Right ventricle myocardium inferior (tissue), 1 donor: ENCODE results near the gene SLC30A2. TPM values are rescaled to one million over a fixed set of nuclear protein-coding genes. Genes with fewer than 3 reads are reported as not detected.

Experiments used
- ATAC-seq: fragments of 200-7000 bp; cut with Tn5 transposase; one replicate; pipeline ENCODE4 v1.9.1; 2020; ENCODE audit warnings: mild to moderate bottlenecking, moderate library complexity
- DNase-seq: peaks from one replicate; pipeline ENCODE4 v3.0.0; 2021; ENCODE audit errors: missing footprints
- intact Hi-C: fragments of 100-400 bp; cut with DNase I; formaldehyde crosslinking; loops from one replicate; pipeline ENCODE4 v1.11.0; 2022
- total RNA-seq: library from RNA; stranded (reverse); fragmentation: NEBNext Ultra II Directional; extraction: Animal tissue kit (Norgen Biotek cat#: 25700); gene quantifications from one replicate; pipeline ENCODE4 v1.2.1, GENCODE V29; 2021
- donor health status: DM: no; HTN: yes; CAD: no; lungs with severe emphysema.

SLC30A2 gene
- total RNA-seq, 1 donor from 2014 or later, result 4.0 TPM

DNA sequence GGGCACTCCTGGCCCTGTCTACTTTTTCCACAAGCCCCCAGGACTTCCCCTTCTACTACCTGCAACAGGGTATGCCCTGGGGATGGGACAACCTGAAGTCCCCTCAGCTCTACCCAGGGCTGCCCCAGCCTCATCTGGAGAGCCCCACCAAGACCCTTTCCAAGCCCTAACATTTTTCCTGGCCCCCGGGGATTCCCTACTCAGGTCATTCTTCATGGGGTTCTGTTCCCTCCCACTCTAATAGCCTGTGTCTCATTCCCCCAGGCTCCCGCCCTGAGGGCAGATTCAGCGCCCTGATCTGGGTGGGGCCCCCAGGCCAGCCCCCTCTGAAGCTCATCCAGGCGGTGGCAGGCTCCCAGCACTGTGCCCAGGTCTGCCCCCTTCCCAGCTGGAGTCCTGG, 14.7 kb downstream of the SLC30A2 start:
- intact Hi-C loops, result no loop called here
- no peak for DNase-seq
- ATAC-seq, result no peak

DNA sequence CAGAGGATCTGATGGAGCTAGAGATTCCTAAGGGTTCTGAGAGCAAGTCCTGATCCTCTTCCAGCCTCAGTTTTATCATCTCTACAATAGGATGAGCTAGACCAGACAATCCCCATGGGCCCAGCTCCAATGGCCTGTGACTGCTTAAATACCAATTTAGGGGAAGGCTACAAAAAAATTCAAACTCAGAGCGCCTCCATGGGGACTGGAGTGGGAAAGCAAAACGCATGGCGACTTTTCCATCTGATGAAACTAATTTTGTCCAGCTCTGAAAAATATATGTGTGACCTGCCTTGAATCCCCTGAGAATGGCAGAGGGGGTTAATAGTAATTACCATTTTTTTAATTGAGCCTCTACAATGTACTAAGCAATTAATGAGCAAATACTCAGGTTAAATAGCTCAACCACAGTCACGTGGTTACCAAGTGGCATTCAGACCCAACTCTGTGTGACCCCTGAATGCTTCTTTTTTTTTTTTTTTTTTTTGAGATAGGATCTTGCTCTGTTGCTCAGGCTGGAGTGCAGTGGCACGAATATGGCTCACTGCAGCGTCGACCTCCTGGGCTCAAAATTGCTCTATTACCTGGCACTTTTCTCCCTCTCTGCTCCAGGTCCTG, 15.9 kb downstream of the SLC30A2 start:
- intact Hi-C loops, result no loop called here
- ATAC-seq (no peak), DNase-seq (no peak)

DNA sequence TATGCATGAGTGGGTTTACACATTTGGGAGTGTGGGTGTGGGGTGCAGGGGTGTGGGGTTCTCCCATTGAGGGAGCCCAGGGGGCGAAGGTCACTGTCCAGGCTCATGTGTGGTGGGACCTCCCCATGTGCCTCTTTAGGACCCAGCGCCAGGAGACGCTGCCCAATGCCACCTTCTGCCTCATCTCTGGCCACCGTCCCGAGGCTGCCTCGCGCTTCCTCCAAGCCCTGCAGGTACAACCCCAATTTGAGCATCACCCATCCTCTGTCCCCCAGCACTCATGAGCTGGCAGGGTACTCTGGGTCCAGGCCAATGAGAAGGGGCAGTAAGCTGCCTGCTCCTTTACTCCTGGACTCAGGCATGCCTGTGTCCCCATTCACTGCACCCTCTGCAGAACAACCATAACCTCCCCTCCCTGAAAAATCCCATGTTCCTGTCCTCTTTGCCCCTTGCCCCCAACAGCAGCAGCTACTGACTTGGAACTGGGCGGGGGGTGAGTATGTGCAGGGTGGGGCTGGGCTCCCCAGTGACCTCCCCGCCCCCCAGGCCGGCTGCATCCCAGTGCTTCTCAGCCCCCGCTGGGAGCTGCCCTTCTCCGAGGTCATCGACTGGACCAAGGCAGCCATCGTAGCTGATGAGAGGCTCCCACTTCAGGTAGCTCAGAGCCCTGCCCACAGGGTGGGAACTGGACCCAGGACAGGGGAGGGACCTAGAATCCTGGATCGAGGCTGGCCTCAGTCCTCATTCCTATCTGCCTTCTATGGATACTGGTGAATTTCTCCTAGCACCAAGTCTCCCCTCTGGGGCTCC, 16.7 kb downstream of the SLC30A2 start:
- ATAC-seq (no peak), DNase-seq (no peak)
- intact Hi-C loops, result no loop called here

DNA sequence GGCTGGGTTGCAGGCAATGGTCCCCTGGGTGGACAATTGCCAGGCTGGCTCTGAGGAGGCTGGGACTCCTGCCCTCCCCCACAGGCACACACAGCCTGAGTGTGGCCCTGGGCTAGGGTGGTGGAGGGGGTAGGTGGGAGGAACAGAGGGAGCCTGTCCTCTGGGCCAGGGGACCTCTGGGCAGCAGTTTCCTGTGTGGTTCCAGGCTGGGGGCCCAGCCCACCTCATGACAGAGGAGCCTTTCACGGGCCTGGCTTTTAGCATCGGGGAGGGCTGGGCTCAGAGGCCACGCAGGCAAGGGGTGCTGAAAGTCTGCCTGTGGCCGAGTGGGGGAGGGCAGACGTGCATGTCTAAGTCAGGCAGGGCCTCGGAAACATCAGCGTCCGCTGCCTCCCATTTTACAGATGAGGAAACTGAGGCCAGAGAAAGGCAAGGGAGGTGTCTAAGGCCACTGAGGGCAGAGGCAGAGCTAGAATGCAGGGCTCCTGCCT, 17.4 kb downstream of the SLC30A2 start:
- ATAC-seq (no peak), DNase-seq (no peak)
- intact Hi-C loops, result no loop called here

DNA sequence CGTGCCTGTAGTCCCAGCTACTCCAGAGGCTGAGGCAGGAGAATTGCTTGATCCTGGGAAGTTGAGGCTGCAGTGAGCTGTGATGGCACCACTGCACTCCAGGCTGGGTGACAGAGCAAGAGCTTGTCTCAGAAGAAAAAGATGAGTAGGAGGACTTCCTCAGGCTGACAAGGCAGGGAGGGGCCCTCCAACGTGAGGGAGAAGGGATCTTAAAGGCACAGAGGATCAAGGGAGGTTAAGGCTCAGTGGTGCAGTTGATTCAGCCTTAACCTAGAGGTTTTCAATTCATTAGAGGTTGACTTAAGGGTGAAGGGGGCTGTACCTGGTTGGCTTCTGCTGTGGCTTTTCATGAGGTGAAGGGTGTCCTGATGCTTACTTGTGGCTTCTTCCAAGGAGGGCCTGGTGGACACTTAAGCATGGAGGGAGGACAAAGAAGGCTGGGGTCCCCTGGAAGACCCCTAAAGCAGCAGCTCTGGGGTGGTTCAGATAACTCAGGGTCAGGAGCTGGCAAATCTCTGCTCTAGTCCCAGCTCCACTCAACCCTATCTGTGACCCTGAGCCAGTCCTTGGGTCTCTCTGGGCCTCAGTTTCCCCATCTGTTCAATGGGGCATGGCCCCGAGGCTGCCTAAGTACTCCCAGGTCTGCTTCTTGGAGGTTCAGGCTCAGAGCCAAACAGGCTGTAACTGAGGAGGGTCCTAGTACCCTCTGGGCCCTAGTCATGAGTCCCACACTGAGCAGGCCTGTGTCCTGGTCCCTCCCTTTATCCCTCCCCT, 18.0 kb downstream of the SLC30A2 start:
- no peak for ATAC-seq

DNA sequence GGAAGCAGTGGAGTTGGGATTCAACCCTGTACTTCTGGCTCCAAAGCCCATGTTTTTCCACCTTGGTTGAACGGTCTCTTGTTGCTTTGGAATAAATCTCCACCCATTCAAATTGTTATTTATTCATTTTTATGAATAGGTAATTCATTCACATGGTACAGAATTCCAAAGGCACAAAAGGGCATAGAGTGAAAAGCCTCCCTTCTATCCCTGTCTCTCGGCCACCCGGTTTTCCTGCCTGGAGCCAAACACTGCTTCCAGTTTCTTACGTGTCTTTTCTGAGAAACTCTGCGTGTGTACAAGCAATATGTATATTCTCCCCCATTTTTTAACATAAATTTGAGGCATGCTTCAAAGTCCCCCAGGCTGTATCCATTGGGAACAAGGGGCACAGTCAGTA, 20.4 kb downstream of the SLC30A2 start:
- intact Hi-C loops, result no loop called here
- ATAC-seq (no peak), DNase-seq (no peak)

More for the DNA sequence above, 18.0 kb downstream of the SLC30A2 start:
- no peak for DNase-seq
- intact Hi-C loops, result no loop called here

DNA sequence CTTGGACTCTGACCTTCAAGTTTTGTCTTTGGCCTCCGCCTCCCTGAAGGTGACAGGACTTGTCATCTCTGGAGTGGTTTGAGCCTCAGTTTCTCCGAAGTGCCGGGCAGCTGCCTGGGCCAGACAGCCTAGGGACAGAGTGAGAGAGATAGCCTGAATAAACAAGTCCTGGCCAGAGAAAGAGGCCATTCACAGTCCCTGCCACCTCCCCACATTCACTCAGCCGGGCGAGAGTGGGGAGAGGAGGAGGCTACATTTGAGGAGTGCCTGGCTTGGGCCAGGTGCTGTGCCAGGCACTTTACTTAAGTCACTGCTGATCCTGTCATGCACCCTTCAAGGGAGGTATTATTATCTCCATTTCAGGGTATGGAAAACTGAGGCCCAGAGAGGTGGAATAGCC, 20.9 kb downstream of the SLC30A2 start:
- ATAC-seq, result no peak
- no peak for DNase-seq
- intact Hi-C loops, result no loop called here

DNA sequence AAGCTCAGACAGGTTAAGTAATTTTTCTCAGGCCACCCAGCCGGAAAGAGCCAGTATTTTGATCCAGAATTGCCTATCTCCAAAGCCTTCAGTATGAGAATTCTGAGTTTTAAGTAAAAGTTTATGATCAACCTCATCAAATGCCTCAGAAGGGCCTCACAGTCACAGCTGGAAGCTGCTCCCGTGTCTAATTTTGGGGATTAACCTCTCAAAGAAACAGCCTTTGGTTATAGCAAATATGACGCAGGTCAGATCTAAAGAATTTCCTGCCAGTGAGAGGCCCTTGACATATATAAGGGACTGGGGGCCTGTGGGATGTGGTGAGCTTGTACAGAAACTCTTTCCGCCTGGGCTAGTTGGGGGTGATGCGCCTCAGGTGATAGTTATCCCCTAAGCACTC, 22.1 kb downstream of the SLC30A2 start:
- intact Hi-C loops, result no loop called here
- ATAC-seq, result no peak
- no peak for DNase-seq

DNA sequence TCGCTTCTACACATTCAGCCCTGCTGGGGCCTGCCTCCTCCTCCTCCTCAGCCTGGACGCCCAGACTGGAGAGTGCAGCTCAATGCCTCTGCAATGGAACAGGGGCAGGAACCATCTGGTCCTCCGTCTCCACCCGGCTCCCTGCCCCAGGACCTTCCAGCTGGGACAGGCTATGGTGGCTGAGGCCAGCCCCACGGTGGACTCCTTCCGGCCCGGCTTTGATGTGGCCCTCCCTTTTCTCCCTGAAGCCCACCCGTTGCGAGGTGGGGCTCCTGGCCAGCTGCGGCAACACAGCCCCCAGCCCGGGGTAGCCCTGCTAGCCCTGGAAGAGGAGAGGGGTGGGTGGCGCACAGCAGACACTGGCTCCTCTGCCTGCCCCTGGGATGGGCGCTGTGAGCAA, 22.9 kb downstream of the SLC30A2 start:
- no peak for DNase-seq
- no peak for ATAC-seq
- intact Hi-C loops, result no loop called here

DNA sequence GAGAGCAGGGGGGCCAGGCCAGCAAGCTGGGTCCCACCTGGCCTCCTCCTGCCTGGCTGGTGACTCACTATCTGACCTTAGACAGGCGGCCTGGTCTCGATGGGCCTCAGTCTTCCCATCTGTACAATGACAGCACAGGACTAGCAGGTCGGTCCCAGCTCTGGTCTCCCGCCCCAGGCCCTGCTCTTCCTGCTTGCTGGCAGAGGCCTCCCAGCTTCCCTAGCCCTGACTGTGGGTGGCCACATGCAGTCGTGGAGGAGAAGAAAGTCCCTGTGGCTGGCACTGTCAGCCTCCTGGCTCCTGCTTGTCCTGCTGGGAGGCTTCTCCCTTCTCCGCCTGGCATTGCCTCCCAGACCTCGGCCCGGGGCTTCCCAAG, 23.5 kb downstream of the SLC30A2 start:
- ATAC-seq, result no peak
- intact Hi-C loops, result no loop called here
- no peak for DNase-seq

DNA sequence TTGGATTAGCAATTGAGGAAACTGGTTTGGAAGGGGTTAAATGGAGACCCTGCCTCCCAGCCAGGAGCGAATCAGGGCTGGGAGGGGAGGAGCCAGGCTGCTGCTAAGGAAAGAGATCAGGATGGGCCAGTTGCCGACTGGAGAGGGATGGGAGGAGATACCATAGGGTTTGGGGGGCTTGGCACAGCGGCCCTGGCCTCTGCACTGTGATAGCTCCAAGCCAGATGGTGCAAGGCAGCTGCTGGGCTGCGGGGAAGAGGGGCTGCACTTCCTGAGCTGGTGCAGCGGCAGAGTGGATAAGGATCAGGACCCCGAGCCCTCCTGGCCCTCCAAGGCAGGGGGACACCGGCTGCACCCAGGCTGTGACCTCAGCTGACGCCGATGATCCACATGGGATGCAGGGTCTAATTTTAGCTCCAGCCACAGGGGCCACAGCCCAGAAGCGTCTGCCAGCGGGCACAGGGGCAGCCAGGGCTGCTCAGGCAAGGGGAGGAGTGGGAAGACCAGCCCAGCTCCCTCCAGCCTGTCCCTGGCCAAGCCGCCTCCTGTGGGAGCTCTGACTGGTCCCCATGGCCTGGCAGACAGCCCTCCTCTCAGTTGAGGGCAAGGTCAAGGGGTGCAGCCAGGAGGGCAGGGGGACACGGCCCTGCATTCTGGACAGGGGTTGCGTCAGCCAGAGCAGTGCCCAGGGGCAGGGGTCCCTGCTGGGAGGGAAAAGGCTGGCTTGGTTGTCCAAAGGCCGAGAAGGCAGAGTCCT, 24.1 kb downstream of the SLC30A2 start, which contains the start of gene EXTL1:
EXTL1 (plus strand) TSS at position 129 of the 757 bp plus-strand sequence. CDS start 872 bp downstream, outside the sequence.
- ATAC-seq (peak; percentile 88), DNase-seq (peak; percentile 84)
- intact Hi-C loops, result no loop called here

DNA sequence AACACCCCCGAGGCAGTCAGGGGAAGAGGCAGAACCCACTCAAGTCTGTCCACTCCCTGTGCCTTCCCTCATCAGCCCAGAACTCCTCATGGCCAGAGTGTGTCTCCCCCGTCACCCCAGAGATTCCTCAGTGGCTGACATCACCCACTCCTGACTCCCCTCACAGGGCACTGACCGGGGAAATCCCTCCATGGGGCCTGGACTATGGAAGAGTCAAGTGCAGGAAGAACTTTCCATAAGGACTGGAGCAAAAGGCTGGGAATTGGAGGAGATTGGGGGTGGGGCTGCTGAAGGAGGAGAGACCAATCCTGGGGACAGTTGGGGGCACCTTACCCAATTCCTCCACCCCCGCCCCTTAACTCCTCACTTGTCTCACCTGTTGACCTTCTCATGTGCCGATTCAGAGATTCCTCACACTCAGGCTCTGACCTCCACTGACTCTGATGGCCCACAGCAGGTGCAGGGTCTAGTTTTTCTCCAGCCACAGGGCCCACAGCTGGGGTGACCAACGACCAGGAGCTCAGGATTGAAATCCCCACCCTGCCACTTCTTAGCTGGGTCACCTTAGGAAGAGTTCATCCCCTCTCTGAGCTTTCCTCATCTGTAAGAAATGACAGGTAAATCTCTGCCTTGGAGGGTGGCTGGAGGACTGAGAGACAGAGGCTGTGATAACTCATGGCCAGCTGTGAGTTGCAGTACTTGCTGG, 24.8 kb downstream of the SLC30A2 start:
- DNase-seq (no peak), ATAC-seq (no peak)
- intact Hi-C loops, result no loop called here

DNA sequence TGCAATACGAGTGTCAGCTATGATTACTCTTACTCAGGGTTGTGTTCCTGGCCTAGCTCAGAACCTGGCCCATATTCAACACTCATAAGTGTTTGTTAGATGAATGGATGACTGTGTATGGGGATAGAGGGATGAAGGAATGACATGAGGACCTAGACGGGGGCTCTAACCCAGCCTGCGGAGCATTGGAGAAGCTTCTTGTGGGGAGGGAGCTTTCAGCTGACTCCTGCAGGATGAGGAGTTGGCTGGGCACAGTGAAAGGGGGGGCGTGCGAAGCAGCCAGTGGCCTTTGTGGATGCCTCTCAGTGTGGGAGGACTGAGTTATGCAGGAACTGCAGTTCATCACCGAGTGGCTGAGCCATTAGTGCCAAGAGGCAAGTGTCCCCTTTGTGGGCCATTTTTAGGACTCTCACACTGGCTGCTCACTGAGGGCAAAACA, 25.6 kb downstream of the SLC30A2 start:
- ATAC-seq, result peak; percentile 40
- intact Hi-C loops, result no loop called here
- no peak for DNase-seq

DNA sequence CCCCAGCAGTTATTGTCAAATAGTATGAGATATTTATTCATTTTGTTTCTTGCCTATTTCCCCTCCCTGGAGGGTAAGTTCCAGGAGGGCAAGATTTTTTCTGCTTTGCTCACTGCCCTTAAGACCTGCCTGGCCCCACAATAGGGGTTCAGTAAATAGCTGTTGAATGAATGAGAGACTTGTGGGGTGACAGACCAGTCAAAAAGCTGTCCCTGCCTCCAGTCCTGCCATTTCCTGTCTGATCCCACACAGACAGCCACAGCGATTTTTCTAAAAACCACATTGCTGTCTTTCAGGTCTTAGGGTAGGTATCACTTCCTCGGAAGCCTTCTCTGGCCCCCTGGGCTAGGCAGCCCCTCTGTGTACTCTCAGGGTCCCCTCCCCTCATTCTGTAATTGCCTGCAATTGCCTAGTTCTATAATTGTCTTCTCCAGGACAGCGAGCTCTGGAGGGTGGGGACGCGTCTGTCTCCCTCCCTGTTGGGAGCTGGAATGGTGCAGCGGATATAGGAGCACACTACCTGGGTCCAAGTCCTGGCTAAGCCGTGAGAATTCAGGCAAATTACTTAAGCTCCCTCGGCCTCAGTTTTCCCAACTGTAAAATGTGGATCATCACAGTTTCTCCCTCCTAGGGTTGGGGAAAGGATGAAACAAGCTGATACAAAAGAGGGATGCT, 26.1 kb downstream of the SLC30A2 start:
- no peak for DNase-seq
- no peak for ATAC-seq
- intact Hi-C loops, result no loop called here

DNA sequence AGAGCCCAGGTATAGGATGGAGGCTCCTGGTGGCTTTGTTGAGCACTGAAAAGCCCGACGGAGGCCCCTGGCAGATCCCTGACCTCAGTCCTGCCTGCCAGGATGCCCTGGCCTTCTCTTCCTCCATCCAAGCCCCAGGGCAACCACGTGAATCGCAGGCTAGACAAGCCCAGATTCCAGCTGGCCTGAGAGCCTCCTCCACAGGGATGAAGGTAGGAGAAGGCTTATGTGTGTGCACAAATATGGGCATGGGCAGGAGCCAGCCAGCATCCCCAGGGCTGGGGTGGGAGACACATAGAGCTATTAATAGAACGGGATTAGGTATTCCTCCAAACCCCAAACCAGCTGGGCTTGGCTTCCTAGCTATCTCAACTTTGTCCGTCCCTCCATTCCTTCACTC, 28.3 kb downstream of the SLC30A2 start:
- no peak for DNase-seq
- ATAC-seq, result no peak
- intact Hi-C loops, result no loop called here

DNA sequence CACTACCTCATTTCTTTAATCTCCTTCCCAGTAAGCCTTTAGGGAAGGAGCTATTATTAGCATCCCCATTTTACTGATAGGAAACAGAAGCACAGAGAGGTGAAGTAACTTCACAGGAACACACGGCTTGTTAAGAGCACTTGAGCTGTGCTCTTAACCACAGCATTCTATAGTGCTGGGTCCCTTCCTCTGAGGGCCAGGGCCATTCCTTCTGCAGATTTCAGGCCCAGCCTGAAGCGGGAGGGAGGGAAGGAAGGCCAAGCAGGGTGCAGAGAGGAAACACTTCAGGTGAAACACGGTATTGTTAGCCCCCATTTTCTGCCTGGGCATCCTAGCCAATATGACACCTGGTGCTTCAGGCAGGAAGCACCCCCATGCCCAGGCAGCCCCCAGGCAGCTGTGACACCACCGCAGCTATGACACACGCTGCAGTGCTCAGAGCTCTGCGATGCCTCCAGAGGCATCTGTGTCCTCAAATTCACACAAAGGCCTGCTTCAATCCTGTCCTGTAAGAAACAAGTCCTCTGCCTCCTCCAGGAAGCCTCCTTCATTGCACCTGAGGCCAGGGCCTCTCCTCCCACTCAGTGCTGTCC, 28.9 kb downstream of the SLC30A2 start:
- ATAC-seq, result no peak
- intact Hi-C loops, result no loop called here
- DNase-seq, result no peak

DNA sequence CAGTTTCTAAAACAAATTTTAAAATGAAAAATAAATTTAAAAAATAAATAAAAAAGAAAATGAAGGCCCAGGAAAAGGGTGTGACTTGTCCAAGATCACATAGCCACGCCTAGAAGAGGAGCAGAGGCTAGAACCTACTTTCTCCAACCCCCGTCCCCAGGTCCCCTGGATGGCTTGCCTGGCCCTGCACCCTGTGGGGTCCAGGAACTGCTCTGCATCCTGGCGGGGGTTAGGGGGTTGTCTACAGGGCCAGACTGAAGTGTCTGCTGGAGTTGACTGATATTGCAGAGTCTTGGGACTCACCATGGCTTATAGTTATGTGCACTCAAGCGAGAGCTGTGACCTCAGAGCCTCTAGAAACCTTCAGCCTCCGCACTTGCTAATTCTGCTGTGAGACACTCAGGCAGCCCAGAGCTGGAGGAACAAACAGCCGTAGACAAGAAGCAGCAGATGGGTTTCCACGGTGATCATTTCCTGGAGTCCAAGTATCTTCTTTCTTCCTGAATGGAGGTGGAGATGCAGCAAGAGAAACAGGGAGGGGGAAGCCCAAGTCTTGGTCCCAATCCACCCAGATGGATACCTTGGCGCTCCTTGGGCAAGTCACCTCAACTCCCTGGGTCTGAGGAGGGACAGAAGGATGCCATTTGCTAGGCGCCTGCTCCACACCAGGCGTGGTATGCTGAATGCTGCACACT, 29.5 kb downstream of the SLC30A2 start:
- ATAC-seq (no peak), DNase-seq (no peak)
- intact Hi-C loops, result no loop called here
